Activated CD4-positive, alpha-beta T cell treated with anti-CD3 and anti-CD28 coated beads, Interleukin-2, amount 50 U/mL, for 24 hours (primary cell): ENCODE measurements around the gene PADI4.
"Not testable (repeated sequence)": the region's sequence is repeated elsewhere in the genome, so short reads cannot be mapped to it uniquely, and the experiment has no call there.

Experiments
- DNase-seq, 2 donors: peaks; one replicate each; pipeline ENCODE4 v3.0.0-alpha.2; 2020; ENCODE audit warnings: low read depth in 1 of 2, low spot score in 1 of 2

Gene PADI4

DNA sequence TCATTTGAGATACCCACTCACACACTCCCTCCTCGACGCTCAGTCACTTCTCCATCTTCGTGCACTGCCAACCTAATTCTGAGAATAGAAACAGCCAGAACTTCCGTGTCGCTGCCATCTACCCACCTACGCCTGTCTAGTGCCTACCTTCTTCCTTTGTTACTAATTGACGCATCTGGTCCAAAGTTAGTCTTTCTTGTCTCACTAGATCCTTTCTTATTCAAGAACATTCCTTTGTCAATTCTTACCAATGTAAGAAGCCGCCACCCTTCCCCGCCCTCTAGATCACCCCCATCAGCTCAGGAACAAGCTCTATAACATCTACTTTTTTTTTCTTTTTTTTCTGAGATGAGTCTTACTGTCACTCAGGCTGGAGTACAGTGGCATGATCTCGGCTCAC, 67.7 kb downstream of the PADI4 start:
- no peak for DNase-seq

DNA sequence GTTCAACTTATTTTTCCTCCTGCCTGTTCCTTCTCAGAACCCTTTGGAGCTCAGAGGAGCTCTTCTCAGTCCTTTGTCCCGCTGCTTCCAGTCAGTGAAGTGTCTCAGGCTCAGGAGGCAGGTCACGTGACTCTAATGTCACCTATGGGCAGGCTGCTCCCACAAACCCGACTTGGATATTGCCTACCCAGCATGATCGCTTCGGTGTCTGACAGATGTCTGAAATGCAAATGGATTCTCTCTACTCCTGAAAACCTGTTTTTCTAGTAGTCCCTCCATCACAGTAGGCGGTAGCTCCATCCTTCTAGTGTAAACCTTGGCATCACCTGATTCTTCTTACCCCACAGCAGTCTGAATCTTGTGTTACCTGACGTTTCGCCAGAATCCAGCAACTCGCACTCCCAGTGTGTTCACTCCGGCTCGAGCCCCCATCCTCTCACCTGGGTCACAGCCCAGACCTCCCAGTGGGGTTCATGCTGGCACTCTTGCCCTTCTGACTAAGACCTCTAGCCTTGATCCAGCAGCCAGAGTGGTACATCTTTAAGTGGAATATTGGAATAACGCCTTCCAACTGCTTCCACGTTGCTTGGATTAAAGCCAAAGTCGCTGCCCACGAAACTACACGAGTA, 69.4 kb downstream of the PADI4 start:
- DNase-seq = no peak

- DNase-seq = no peak
Measured at GRCh38 chr1:17381161-17381560, 73.2 kb downstream of the PADI4 start.

GRCh38 chr1:17392199-17392740, 84.3 kb downstream of the PADI4 start:
- no peak for DNase-seq

- DNase-seq = no peak
Measured at GRCh38 chr1:17393230-17393629, 85.2 kb downstream of the PADI4 start.

- DNase-seq = no peak
Measured at GRCh38 chr1:17397910-17398695, 90.1 kb downstream of the PADI4 start.

DNA sequence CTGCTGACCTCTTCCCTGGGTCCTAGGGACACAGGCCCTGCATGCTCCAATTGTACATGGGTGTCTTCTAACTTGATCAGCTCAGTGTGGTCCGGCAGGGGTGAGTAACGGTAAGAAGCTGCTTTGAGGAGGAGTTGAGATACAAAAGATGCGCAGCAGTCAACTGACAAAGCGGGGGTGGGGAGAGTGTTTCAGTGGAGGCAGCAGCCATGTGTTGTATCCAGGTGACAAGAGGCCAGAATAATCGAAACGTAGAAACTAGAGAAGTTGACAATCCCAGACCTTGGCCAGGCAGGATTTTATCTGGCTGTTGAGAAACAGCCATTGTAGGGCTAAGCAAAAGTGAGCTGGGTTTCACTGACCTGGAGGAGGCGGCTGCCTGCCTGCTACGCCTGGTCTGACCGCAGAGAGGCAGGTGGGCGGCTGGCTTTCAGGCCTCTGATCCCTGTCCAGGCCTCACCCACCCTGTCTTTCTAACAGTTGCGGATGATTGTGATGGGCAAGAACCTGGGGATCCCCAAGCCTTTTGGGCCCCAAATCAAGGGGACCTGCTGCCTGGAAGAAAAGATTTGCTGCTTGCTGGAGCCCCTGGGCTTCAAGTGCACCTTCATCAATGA, 92.8 kb downstream of the PADI4 start:
- DNase-seq = no peak

DNA sequence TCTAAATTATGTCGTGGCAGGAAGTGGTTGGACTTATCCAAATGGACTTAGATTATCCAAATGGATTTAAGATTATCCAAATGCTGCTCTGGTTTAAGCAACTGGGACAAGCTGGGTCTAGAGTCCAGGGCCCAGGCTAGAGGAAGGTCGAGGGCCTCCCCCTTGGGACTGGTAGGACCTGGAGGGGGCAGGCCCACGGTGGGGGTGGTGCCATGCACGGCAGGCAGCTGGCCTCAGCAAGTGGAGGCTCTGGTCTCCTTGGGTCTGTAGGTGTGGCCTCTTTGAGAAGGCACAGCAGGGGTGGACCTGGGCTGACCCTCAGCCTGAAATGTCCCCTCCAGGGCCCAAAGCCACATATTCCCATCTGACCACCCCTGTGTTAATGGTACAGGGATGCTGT, 93.8 kb downstream of the PADI4 start:
- DNase-seq = no peak

GRCh38 chr1:17403081-17403480, 95.1 kb downstream of the PADI4 start:
- no peak for DNase-seq

DNA sequence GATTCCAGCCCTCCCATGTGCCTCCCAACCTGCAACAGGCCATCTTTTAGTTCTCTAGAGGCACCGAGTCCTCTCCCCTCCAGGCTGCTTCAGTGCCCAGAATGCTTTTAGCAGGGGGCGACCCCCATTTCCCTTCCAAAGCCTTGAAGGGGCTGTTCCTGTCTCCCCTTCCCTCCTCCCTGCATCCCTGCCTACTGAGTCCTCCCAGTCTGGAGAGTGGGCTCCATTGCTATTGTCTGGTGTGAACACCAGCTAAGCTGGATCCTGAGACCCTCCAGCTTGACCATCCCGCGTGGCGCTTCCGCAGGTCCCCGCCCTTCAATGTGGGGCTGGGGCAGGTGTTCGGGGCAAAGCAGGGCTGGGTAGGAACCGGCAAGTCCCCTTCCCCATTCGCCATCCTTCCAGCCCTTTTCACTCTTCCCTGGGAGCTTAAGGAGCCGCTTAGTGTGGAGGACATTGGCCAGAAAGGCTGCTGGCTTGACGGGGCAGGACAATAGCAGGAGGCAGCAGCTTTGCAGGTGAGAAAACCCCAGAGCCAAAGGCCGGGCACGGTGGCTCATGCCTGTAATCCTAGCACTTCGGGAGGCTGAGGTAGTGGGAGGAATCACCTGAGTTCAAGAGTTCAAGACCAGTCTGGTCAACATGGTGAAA, 96.2 kb downstream of the PADI4 start:
- no peak for DNase-seq

- DNase-seq = no peak
Measured at GRCh38 chr1:17404820-17405219, 96.8 kb downstream of the PADI4 start.

- peak in 1 of 2 donors; percentile 15 for DNase-seq
Measured at GRCh38 chr1:17405898-17406759, 98.1 kb downstream of the PADI4 start.

DNA sequence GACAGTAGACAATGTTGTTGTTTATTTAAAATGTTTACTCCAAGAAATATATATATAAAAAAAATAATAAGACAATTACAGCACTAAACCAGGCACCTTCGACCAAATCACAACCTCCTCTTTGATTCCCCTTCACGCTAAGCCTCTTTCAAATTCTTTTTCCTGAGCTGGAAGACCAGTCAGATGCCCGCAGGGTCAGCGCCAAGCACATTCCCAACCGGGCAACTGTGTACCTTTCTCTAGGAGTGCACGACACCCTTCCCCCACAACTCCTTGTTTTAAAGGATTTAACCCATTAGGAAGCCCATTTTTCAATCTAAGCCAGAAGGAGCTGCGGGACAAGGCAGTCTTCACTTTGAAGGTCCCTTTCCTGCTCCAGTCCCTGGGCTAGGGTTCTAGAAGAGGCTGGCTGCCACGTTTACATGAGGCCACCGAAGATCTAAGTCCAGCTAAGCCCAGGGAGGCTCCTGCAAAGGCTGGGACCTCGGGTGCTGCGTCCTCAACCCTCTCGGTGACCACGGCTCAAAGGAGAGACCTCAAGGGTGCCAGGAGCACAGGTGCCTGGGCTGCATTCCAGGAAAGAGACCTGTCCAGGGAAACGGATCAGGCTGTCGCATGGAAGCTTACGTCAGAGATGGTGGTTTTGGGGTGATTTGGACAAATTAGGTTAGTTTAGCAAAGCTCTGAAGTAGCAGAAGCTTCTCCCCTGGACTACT, 98.9 kb downstream of the PADI4 start:
- DNase-seq = not testable (repeated sequence)

GRCh38 chr1:17407786-17408514, 100.0 kb downstream of the PADI4 start:
- not testable (repeated sequence) for DNase-seq

- no peak for DNase-seq
Measured at GRCh38 chr1:17409391-17409811, 101.4 kb downstream of the PADI4 start.

- no peak for DNase-seq
Measured at GRCh38 chr1:17412093-17412870, 104.3 kb downstream of the PADI4 start.
